GM13977 (cell line): ENCODE results near the gene MLLT10.

ENCODE experiments used
- DNase-seq: peaks from one replicate; pipeline ENCODE4 v3.0.0; 2012; ENCODE audit warnings: low spot score
- CTCF ChIP-seq: IDR thresholded peaks from 2 replicates; pipeline ENCODE4 v1.5.1; 2012; ENCODE audit warnings: mild to moderate bottlenecking, control low read depth; ENCODE audit not compliant: insufficient read depth; ENCODE audit errors: extremely low read depth, missing control alignments
- in situ Hi-C: fragments of 300-500 bp; cut with MboI; formaldehyde crosslinking; loops from one replicate; pipeline ENCODE4 v1.12.0; 2022; ENCODE audit warnings: low sequenced_read_pairs, low pct_unique_long_range_greater_than_20kb, mixed read lengths, inconsistent platforms; ENCODE audit not compliant: unreplicated experiment

MLLT10 gene

DNA sequence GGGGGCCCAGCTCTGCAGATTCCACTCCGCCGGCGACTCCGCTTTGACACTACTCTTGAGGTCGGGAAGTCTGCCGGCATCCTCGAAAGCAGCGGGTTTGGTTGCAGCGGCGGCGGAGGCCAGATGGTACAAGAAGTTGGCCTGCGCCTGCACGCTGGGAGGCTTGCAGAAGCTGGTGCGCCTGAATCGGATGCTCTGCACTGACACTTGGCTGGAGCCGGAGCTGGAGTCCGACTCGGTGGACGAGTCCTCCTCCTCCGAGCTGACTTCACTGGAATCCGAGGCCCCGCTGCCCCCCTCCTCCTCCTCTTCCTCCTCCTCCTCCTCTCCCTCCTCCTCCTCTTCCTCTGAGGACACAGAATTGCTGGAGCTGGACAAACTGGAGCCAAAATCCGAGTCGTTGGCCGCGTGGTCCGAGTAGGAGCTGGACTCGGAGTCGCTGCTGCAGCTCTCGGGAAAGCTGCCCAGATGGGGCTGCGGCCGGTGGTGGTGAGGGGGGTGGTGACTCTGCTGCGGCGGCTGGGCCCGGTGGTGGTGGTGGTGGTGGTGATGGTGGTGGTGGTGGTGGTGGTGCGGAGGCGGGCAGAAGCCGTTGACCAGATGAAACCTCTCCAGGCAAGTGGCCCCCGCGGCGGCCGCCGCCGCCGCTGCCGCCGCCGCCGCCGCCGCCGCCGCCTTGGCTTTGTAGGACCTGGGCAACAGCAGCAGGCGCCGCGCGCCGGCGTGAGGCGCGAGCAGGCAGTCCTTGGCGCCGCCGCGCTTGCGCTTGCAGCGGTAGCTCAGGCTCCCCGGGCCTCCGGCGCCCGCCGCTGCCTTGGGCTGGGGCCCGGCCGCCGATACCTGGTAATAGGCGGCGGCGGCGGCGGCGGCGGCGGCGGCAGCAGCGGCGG is 17.5 kb upstream of the MLLT10 start:
- in situ Hi-C loops, result no loop called here
- peak; percentile 6 for TF ChIP-seq CTCF
- DNase-seq, result peak; percentile 78

DNA sequence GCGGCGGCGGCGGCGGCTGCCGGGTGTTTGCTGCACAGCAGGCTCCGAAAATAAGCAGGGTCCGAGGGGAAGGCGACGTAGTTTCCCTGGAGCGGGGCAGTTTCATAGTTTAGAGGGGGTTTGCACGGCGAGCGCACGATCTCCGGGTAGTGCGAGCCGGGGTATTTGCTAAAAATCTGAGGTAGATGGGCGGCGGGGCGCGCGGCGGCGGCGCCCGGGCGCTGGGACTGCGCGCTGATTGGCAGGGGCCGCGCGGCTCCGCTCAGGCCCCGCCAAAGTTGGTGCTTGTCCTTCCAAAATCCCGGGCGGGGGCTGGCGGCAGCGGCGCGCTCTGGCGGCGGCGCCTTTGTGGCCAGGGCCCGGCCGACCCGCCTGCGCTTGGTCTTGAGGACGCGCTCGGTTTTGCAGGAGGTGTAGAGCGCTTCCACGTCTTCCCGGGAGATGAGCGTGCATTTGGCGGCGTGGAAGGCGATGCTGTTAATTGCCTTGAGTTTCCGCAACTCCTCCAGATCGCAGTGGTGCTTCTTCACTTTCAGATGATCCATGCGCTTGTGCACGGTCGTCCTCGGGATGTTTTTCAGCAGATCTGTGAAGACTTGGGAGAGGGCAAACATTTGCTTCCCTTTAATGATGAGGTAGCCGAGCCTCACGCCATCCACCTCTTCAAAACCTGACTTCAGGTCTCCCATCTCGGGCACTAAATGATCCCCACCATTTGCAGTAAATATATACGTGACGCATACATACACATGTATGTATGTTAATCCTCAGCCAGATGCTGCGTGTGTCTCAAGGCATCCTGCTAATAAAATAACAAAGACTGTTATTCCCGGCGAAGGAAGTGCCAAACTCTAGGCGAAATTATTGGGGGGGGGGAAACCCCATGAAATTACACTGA is 16.6 kb upstream of the MLLT10 start:
- peak; percentile 66 for DNase-seq
- TF ChIP-seq CTCF, result no peak
- in situ Hi-C loops, result no loop called here

- no peak for TF ChIP-seq CTCF
- in situ Hi-C loops, result no loop called here
- DNase-seq, result no peak
Observed at GRCh38 chr10:21518149-21518640, 15.8 kb upstream of the MLLT10 start.

- DNase-seq, result no peak
- in situ Hi-C loops, result no loop called here
- TF ChIP-seq CTCF, result no peak
Observed at GRCh38 chr10:21518641-21519396, 15.2 kb upstream of the MLLT10 start.

DNA sequence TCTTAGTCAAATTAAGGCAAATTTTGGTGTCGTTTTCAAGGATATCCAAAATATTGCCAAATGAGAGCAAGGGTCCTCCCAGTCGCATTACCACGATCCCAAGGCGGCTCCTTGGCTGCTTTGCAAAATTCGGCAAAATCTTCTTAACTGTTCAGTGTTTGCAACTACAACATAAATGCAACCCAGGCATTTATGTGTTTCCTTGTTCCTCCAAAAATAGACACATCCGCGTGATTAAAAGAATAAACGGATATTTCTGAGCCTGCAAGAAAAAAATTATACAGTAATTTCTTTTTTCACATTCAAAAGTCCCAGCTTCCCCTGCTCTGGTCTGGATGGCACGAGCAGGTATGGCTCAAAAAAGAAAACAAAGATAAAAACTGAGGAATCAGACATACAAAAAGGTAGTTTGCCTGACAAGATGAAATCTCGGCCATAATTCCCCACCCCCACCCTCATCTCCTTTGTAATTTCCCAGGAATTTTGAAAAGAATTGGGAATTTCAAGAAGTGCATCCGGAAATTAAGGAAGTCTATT is 14.6 kb upstream of the MLLT10 start:
- DNase-seq, result no peak
- no peak for TF ChIP-seq CTCF
- in situ Hi-C loops, result no loop called here

GRCh38 chr10:21519941-21520436 is 14.0 kb upstream of the MLLT10 start:
- DNase-seq, result no peak
- TF ChIP-seq CTCF, result no peak
- in situ Hi-C loops, result no loop called here
